B cell (primary cell): ENCODE data around the gene GYPA.
"Not testable (repeated sequence)": the region's sequence is repeated elsewhere in the genome, so short reads cannot be mapped to it uniquely, and the experiment has no call there.

Experiments used
- EZH2 ChIP-seq: IDR thresholded peaks from 2 replicates; pipeline ENCODE4 v1.6.1; 2012; ENCODE audit warnings: borderline replicate concordance, low read depth, mild to moderate bottlenecking, moderate library complexity, low read length; ENCODE audit not compliant: insufficient read depth, poor library complexity, severe bottlenecking
- TF ChIP-seq, protein P1 (sequence below): fragments of 200-600 bp; IDR thresholded peaks from one replicate; pipeline ENCODE4 v1.8.0; 2022; ENCODE audit warnings: antibody characterized with exemption, mild to moderate bottlenecking

DNA sequence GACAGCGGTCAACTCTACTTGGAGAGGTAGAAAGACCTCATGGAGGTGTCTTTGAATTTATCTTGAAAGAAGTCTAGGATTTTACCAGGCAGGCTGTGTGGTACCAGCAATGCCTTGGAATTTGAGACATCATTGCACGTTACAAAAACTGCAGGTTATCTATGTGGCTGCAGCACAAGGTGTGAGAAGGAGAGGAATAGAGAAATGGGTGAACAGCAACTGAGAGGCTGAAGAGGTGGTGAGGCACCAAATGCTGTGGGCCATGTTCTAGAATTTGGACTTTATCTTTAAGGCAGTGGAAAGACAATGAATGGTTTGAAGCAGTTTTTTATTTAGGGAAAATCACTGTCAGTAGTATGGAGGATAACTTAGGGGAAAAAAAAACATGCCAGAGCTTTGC is 15.4 kb downstream of the GYPA start:
- TF ChIP-seq, protein P1, sequence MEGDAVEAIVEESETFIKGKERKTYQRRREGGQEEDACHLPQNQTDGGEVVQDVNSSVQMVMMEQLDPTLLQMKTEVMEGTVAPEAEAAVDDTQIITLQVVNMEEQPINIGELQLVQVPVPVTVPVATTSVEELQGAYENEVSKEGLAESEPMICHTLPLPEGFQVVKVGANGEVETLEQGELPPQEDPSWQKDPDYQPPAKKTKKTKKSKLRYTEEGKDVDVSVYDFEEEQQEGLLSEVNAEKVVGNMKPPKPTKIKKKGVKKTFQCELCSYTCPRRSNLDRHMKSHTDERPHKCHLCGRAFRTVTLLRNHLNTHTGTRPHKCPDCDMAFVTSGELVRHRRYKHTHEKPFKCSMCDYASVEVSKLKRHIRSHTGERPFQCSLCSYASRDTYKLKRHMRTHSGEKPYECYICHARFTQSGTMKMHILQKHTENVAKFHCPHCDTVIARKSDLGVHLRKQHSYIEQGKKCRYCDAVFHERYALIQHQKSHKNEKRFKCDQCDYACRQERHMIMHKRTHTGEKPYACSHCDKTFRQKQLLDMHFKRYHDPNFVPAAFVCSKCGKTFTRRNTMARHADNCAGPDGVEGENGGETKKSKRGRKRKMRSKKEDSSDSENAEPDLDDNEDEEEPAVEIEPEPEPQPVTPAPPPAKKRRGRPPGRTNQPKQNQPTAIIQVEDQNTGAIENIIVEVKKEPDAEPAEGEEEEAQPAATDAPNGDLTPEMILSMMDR, result not testable (repeated sequence)
- not testable (repeated sequence) for TF ChIP-seq EZH2
